ENCODE measurements around the gene ZGPAT.

GRCh38 chr20:63744158-63744557 lies 36.3 kb downstream of the ZGPAT start:
- TF ChIP-seq CTCF (IDR thresholded peaks at IDR 0.05 in 4 of 5, conservative IDR thresholded peaks at IDR 0.05 in 1 of 5): no peak
- no peak for TF ChIP-seq POLR2A (IDR thresholded peaks at IDR 0.05)
